ENCODE data around the gene TBATA.

Gene TBATA

DNA sequence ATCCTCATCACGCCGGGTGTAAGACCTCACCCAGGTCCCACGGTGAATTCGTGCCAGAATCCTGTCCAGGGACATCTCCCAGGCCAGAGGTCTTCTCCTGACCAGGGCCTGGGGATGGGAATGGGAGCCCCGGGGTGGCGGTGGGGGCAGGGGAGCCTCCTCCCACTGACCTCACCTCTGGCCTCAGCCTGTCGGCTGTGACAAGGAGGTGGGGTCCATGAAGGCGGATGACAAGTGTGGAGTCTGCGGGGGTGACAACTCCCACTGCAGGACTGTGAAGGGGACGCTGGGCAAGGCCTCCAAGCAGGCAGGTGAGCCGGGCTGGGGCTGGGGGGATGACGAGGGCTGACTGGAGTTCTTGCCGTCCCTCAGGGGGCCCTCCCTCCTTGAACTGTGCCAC lies 41.3 kb downstream of the TBATA start:
- DNase-seq (ENCODE audit: low spot score): no peak

DNA sequence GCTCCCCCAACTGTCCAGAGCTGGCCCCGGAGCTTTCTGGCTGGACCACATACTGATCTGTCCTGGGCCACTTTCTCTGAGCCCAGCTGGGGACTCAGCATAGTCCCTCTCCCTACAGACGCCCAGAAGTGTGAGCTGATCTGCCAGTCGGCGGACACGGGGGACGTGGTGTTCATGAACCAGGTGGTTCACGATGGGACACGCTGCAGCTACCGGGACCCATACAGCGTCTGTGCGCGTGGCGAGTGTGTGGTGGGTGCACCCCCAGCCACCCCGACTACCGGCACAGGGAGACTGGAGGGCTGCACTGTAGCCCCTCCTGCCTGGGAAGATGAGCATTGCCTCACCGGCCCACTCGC lies 41.8 kb downstream of the TBATA start:
- no peak for DNase-seq (ENCODE audit: low spot score)

DNA sequence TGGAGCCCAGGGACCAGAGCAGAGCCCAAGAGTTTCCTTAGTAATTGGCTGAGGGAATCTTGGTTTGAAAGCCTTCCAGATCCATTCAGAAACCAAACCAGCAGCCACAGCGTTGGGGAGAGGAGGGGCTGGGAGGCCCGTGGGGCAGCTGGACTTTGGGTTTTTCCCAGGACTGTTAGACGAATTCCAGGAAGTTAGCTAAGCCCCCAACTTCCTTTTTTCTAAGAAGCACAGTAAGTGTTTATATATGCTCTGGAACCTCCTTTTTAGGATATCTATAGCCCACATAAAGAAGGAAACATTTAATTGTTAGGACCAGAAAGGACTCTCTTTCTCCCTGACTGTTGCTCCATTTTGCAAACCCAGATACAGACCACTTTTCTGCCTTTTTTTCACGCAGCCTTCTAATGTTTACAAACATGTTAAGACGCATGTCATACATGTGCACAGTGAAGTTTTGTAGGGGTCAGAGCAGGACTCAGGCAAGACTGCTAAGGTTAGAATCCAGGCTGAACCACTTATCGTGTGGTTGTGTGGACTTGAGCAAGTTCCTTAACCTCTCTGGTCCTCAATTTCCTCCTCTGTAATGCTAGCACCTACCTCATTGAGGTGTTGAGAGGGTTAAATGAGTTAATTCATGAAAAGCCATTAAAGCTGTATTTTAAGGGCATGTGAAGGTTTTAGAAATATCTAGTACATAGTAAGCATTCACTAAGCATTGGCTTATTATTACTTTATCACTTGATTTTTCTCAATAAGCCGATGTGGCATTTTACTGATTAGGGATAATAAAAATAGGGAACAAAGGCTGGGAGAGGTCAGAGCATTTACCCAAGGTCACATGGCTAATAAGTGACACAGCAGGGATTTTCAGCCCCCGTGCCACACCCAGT lies 42.4 kb downstream of the TBATA start:
- no peak for DNase-seq (ENCODE audit: low spot score)

DNA sequence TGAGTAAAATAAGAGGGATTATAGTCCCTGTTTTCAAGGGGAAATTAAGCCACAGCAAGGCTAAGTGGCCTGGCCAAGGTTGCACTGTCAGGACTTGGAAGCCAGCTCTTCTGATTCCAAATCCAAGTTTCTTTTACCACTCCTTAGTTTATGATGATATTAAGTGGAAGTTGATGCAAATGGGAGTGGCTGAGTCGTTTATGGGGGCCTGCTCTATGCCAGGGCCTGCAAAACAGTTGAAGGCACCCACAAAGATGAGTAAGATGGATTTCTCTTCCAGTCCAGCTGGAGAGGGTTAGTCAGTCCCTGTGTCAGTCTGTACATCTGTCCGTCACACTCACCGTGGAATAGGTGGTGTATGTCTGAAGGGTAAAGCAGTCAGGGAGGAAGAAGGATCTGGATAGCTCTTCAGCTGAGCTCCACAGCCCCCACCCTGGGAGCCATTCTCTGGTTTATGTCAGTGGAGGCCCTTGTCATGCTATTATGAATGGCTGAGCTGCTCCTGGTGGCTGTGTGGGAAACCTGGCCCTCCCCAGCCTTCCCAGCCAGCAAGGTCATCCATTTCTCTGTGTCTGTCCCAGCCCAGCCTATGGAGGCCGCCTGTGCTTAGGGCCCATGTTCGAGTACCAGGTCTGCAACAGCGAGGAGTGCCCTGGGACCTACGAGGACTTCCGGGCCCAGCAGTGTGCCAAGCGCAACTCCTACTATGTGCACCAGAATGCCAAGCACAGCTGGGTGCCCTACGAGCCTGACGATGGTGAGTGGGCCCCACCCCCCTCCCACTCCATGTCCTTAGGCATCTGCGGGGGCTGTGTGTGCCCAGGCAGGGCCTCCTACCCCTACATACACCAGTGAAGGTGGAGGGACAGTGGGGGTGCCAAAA lies 44.5 kb downstream of the TBATA start:
- DNase-seq (ENCODE audit: low spot score): no peak

DNA sequence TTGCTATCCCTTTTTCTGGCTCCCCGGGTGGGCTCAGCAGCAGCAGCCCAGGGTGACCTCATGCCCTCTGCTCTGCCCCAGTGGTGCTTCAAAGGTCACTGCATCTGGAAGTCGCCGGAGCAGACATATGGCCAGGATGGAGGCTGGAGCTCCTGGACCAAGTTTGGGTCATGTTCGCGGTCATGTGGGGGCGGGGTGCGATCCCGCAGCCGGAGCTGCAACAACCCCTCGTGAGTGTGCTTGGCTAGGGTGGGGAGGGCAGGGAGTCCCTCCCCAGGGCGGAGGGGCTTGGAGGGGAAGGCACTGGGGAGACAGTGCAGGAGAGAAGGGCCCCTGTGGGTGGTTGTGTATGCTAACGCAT lies 46.4 kb downstream of the TBATA start:
- DNase-seq (ENCODE audit: low spot score): no peak

DNA sequence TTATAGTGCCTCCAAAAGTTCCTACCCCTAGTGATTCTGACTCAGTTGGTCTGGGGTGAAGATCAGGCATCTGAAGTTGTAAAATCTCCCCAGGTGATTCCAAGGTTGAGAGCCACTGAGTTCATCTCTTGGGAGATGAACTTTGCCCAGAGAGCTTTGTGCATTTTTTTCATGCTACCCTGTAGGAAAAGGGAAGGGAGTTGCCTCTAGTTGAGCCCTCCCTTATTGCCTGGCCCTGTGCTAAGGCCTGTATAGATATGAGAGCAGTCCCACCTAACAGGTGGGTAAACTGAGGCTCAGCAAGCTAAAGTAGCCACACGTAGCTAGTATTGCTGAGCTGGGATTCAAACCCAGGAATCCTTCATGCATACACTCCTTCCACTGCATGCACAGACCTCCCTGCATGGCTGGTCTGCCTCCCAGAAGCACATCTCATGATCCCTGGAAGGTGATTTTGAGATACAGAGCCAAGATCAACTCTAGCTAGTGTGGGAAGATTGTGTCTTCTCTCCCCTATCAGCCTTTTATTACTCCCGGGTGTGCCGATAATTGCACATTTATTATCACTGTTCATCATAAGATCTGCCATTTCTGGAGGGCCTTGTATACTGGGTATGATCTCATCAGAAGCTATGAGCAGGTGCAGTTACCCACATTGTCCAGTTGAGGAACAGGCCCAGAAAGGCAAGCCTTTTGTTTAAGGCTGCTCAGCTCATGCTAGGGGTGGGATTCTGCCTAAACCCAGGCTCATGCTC lies 47.0 kb downstream of the TBATA start:
- no peak for DNase-seq (ENCODE audit: low spot score)

DNA sequence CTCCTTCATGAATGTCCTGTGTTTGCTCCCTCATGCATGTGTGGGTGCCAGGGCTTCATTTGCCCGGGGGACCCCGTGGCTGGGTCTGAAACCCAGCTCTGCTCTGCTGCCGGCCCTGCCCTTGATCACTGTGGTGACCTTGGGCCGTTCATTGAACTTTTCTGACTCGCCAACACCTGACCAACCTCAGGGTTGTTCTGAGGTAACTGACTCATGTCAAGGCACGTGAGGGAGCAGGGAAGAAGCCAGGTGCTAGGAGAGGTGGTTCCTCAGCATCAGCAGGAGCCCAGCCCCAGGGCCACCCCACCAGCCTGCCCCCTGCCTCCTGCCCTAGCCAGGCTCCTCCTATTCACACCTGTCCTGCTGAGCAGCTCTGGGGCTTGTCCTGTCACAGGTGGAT lies 47.9 kb downstream of the TBATA start:
- DNase-seq (ENCODE audit: low spot score): no peak

DNA sequence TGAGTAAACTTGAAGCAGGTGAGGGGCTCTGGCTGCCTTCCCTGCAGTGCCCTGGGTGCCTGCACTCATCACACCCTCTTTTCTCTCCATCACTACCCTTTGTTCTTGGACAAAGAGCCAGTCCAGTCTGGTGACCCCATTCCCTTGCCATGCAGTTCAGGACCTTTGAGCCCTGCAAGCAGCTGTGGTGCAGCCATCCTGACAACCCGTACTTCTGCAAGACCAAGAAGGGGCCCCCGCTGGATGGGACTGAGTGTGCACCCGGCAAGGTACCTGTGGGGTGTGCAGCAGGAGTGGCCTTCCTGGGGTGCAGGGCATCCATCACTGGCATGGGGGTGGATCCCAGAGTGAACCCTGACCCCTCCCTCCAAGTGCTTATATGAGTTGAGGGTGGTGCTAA lies 48.7 kb downstream of the TBATA start:
- DNase-seq (ENCODE audit: low spot score): no peak

DNA sequence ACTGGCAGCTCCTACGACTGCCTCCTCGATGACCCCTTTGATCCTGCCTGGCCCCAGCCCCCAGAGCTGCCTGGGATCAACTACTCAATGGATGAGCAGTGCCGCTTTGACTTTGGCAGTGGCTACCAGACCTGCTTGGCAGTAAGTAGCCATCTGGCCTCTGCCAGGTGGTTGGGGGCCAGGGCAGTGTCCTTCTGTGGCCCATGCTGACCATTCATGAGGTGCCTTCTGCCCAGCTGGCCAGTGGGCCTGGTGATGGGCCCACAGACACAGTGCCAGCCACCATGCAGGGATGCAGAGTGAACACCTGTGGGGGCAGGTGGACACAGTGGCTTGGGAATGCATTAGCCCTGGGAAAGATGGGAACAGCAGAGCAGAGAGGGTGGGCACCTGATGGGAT lies 50.0 kb downstream of the TBATA start:
- no peak for DNase-seq (ENCODE audit: low spot score)

DNA sequence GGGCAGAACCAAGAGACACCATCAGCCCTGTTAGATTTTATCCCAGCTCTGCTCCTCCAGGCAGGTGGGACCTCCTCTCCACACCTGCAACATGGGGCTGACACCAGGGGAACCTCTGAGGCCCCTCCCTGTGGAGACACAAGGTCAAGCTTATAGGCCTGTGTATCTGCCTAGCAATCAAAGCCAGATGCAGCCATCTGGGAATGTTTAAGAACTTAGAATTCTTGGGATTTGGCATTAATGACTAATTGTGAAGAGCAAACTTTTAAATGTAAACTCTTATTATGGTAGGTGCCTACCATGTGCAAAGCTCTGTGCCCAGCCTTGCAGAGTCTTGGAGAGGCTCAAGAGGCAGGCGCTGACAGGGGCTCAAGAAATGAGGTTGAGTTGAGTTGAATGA lies 52.1 kb downstream of the TBATA start:
- no peak for DNase-seq (ENCODE audit: low spot score)

DNA sequence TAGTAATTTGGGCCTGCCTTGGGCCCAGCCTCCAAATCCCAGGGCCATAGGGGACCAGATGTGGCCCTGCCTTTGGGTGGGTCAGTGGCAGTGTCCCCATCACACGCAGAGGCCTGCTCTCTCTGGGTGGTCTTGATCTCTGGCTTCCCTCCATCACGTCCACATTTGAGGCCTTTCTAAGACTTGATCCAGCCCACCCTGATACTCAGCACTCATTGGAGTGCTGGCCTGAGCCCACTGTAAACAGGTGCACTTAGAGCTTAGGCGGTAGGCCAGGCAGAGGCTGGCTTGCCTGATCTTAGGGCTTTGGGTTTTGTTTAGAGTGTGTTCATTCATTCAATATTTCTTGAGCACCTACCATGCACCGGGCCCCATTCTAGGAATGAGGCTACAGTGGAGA lies 52.6 kb downstream of the TBATA start:
- DNase-seq (ENCODE audit: low spot score): no peak

DNA sequence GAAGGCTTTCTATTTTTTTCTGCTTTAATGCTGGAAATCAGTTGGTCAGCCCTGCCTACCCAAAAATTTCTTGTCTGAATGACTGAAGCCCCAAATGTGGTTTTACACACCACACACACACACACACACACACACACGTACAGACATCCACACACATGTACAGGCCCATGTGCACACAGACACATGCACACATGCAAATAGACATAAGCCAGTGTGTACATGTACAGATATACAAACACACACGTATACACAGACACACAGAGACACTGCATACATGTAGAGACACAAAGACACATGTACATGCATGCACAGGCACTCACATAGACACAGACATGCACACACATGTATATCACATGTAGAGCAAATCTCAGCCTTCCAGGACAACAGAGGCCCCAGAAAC lies 54.2 kb downstream of the TBATA start:
- DNase-seq (ENCODE audit: low spot score): no peak

DNA sequence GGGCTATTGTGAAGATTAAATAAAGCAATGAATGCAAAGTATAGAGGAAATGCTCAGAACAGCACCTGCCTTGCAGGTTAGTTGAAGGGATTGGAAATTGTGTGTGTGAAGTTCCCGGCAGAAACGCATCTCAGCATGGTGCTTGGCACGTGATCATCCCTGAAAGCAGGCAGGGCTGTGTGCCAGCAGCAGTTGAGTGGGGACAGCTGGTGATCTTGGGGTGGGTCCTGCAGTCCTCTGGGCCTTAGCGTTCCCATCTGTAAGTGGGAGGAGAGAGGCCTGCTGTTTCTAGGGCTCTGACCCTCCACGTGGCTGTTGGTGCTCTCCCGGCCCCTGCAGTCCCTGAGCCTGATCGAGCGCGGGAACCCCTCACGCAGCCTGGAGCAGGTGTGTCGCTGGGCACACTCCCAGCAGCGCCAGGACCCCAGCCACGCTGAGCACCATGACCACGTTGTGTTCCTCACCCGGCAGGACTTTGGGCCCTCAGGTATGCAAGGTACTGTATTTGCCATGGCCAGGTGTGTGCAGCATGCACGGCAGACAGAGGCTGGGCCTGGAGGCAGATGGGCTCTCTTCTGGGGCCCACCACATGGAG lies 55.3 kb downstream of the TBATA start:
- DNase-seq (ENCODE audit: low spot score): no peak

DNA sequence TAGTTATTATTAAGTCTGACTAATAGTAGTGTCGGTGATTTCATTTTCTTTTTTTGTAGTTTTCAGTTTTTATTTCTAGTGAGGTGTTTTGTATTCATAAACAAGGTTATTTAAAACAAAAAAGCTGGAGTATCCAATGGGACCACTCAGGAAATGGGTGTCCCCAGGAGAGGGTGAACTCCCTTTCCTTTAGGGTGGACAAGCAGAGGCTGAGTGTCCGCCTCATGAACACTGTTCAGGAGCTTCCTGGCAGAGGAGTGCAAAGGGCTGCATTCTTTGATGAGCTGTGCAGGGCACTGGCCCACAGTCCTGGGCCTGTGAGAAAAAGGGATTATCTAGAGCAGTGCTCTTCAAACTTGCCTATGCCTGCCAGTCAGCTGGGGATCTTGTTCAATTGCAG lies 56.8 kb downstream of the TBATA start:
- no peak for DNase-seq (ENCODE audit: low spot score)

DNA sequence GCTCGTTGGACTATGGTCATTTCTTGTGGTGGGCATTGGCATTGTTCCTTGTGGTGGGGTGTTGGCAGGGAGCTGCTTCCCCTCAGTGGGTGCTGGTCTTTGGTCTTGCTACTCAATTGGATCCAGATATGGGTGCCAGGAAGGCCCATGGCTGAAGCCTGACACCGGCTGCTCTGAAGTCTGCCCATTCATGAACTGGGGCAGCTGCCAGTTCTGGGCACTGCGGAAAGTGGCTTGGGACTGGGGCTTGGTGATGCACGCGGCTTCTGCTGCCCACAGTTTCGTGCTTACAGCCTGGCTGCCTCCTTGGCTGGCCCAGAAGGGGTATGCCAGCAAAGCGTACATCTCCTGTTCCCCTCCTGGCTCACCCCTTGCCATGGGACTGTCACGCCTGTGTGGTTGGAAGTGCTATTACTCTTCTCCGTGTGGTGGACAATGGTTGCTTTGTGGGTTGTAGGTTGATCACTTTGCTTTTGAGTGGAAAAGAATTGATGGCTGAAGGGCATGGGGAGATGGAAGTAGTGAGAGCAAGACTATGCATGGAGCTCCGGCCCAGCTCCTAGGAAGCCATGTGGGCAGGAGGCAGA lies 58.2 kb downstream of the TBATA start:
- DNase-seq (ENCODE audit: low spot score): no peak

DNA sequence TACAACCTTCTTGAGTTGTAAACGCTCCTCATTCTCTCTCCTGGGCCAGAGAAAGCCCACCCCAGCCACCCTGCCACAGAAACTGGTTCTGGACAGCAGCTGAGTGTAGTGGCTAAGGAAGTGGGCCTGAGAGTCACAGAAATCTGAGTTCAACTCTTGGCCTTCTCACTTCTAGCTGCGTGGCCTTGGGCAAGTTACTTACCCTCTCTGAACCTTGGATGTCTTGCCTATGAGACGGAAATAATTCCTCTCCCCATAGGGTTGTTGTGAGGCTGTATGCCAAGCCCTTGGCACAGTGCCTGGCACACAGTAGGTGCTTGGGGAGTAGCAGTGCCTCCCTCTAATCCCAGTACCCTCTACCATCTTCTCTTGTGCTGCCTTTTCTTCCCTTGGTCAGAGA lies 61.4 kb downstream of the TBATA start:
- DNase-seq (ENCODE audit: low spot score): no peak

DNA sequence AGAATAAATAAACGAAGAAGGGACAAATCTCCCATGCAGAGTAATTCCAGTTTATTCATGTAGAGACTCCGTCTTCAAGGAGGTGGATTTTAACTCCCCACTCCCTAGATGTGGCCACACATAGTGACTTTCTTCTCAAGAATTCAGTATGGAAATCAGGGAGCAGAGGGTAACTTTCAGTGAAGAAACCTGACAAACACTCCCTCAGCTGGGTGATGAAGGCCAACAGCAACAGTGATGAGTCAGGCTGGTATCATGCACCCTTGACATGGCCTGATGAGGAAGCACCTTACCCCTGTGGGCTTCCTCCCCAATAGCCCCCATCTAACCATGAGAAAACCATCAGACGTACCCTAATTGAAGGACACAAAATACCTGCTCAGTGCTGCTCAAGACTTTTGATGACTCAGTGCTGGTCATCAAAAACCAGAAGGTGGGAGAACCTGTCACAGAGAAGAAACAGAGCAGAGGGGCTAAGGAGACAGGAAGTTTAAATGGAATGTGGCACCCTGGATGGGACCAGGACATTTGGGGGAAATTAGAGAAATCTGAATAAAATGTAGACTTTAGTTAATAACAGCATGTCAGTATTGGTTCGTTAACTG lies 62.3 kb downstream of the TBATA start:
- DNase-seq (ENCODE audit: low spot score): peak; percentile 33
